ENCODE data around the gene PCDHA1. TPM values are rescaled to one million over a fixed set of nuclear protein-coding genes. Genes with fewer than 3 reads are reported as not detected.

Gene PCDHA1
- total RNA-seq, 1 experiment from 2014 or later, result not detected

DNA sequence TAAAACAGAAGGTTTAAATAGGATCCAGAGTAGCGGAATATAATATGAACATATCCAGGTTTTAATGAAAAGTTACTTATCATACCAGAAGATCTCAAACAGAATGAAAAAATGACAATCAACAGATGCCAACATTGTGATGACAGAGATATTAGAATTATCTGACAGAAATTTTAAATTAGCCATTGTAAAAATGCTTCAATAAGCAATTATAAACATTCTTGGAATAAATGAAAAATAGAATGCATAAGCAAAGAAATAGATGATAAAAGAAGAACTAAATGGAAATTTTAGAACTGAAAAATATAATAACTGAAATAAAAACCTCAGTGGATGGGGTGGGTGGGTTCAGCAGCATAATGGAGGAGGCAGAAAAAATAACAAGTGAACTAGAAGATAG is 48.5 kb upstream of the PCDHA1 start:
- ChIA-PET CTCF (no interaction called here), POLR2A (no interaction called here), RAD21 (ENCODE audit: low non-redundant PET in 1 of 2, low total read pairs in 2 of 2, uncharacterized antibody in 2 of 2, unreplicated experiment in 2 of 2) (no interaction called here)
- DNase-seq (ENCODE audit: low read depth, low spot score) (no peak), ATAC-seq (no peak)
- Histone ChIP-seq H3K4me2 (ENCODE audit: low read length) (no peak overlapping the region), H3K4me3 (replicated peaks in 1 of 2; ENCODE audit: low read depth in 1 of 2, low read length in 2 of 2) (no peak overlapping the region), H3K9me3 (ENCODE audit: control insufficient read depth in 1 of 2, insufficient read depth in 1 of 2, low read depth in 1 of 2, low read length in 2 of 2) (no peaks in the 10 kb centered on the region), H3K79me2 (ENCODE audit: insufficient read depth, low read length) (no peaks in the 10 kb centered on the region), H3K9ac (ENCODE audit: low read length) (no peak overlapping the region), H3K27me3 (ENCODE audit: insufficient read depth, low read length) (no peaks in the 10 kb centered on the region), H3K27ac (ENCODE audit: low read depth, low read length) (no peak overlapping the region), H4K20me1 (ENCODE audit: insufficient read depth) (no peaks in the 10 kb centered on the region), H3K36me3 (ENCODE audit: control insufficient read depth in 1 of 2, insufficient read depth in 2 of 2, low read length in 2 of 2) (no peaks in the 10 kb centered on the region), H3K4me1 (ENCODE audit: control insufficient read depth in 1 of 2, insufficient read depth in 2 of 2, low read length in 2 of 2) (no peaks in the 10 kb centered on the region), H3K9me2 (ENCODE audit: insufficient read depth) (no peaks in the 10 kb centered on the region), H2AFZ (ENCODE audit: low read depth, low read length, poor library complexity, severe bottlenecking) (no peak overlapping the region)
- BruUV-seq (replicated peaks), result no TSS peak
- intact Hi-C loops (cut with micrococcal nuclease), result no loop called here
- TF ChIP-seq JUND (IDR thresholded peaks at IDR 0.05) (no peak), EGR1 (IDR thresholded peaks at IDR 0.05; ENCODE audit: low read depth) (no peak), POLR2A (IDR thresholded peaks at IDR 0.05; ENCODE audit: borderline replicate concordance, extremely low read depth, insufficient read depth, insufficient read length) (no peak)
- TF ChIP-seq, protein P1, sequence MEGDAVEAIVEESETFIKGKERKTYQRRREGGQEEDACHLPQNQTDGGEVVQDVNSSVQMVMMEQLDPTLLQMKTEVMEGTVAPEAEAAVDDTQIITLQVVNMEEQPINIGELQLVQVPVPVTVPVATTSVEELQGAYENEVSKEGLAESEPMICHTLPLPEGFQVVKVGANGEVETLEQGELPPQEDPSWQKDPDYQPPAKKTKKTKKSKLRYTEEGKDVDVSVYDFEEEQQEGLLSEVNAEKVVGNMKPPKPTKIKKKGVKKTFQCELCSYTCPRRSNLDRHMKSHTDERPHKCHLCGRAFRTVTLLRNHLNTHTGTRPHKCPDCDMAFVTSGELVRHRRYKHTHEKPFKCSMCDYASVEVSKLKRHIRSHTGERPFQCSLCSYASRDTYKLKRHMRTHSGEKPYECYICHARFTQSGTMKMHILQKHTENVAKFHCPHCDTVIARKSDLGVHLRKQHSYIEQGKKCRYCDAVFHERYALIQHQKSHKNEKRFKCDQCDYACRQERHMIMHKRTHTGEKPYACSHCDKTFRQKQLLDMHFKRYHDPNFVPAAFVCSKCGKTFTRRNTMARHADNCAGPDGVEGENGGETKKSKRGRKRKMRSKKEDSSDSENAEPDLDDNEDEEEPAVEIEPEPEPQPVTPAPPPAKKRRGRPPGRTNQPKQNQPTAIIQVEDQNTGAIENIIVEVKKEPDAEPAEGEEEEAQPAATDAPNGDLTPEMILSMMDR (IDR thresholded peaks at IDR 0.05 in 2 of 3, conservative IDR thresholded peaks at IDR 0.05 in 1 of 3; ENCODE audit: borderline replicate concordance in 1 of 3, insufficient read depth in 1 of 3, low read depth in 2 of 3, low read length in 2 of 3), result no peak

DNA sequence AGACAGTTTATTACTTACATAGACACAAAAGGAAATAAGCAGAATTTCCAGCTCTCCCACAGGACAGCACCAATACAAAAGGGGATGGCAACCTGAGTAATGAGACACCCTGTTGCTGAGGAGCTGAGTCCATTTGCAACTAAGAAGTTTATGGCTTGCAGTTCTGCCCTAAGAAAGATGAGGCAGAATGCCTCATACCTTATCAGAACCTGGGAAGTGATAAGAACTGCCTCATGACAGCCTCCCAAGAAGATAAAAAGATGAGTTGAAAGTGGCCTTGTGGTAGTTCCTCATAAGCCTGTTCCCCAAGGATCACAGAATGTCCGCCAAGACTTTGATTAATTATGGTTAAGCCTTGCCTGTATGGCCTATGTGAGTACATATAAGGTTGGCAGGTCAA is 44.0 kb upstream of the PCDHA1 start:
- ChIA-PET RAD21 (ENCODE audit: low non-redundant PET in 1 of 2, low total read pairs in 2 of 2, uncharacterized antibody in 2 of 2, unreplicated experiment in 2 of 2) (no interaction called here), POLR2A (no interaction called here), CTCF (interaction anchor here (0.6 kb wide), 1 partner anchor 23 kb away, joined by 3 read pairs; no protein-coding TSS in a partner anchor)
- Histone ChIP-seq H2AFZ (ENCODE audit: low read depth, low read length, poor library complexity, severe bottlenecking) (no peak overlapping the region), H3K9me3 (ENCODE audit: control insufficient read depth in 1 of 2, insufficient read depth in 1 of 2, low read depth in 1 of 2, low read length in 2 of 2) (no peaks in the 10 kb centered on the region), H3K4me1 (ENCODE audit: control insufficient read depth in 1 of 2, insufficient read depth in 2 of 2, low read length in 2 of 2) (no peaks in the 10 kb centered on the region), H3K36me3 (ENCODE audit: control insufficient read depth in 1 of 2, insufficient read depth in 2 of 2, low read length in 2 of 2) (no peaks in the 10 kb centered on the region), H3K27ac (ENCODE audit: low read depth, low read length) (no peak overlapping the region), H3K4me2 (ENCODE audit: low read length) (no peak overlapping the region), H3K27me3 (ENCODE audit: insufficient read depth, low read length) (no peaks in the 10 kb centered on the region), H3K79me2 (ENCODE audit: insufficient read depth, low read length) (no peaks in the 10 kb centered on the region), H3K4me3 (replicated peaks in 1 of 2; ENCODE audit: low read depth in 1 of 2, low read length in 2 of 2) (no peak overlapping the region), H3K9ac (ENCODE audit: low read length) (no peak overlapping the region), H3K9me2 (ENCODE audit: insufficient read depth) (no peaks in the 10 kb centered on the region), H4K20me1 (ENCODE audit: insufficient read depth) (no peaks in the 10 kb centered on the region)
- no TSS peak for BruUV-seq (replicated peaks)
- no peak for TF ChIP-seq CEBPB (IDR thresholded peaks at IDR 0.05; ENCODE audit: low read depth)
- TF ChIP-seq SRF (IDR thresholded peaks at IDR 0.05; ENCODE audit: low read depth), result no peak
- TF ChIP-seq SIN3A (IDR thresholded peaks at IDR 0.05; ENCODE audit: low read depth), result no peak
- no peak for TF ChIP-seq EGR1 (IDR thresholded peaks at IDR 0.05; ENCODE audit: low read depth)
- TF ChIP-seq EZH2phosphoT487 (IDR thresholded peaks at IDR 0.05; ENCODE audit: borderline replicate concordance), result no peak
- TF ChIP-seq EZH2 (IDR thresholded peaks at IDR 0.05), result no peak
- TF ChIP-seq, protein P2, sequence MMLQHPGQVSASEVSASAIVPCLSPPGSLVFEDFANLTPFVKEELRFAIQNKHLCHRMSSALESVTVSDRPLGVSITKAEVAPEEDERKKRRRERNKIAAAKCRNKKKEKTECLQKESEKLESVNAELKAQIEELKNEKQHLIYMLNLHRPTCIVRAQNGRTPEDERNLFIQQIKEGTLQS (IDR thresholded peaks at IDR 0.05), result no peak
- TF ChIP-seq, protein P1 (IDR thresholded peaks at IDR 0.05 in 2 of 3, conservative IDR thresholded peaks at IDR 0.05 in 1 of 3; ENCODE audit: borderline replicate concordance in 1 of 3, insufficient read depth in 1 of 3, low read depth in 2 of 3, low read length in 2 of 3), result no peak
- TF ChIP-seq YY1 (IDR thresholded peaks at IDR 0.05; ENCODE audit: extremely low read depth, insufficient replicate concordance, low read depth, low read length), result no peak
- no peak for TF ChIP-seq JUND (IDR thresholded peaks at IDR 0.05)
- TF ChIP-seq FOSL1 (IDR thresholded peaks at IDR 0.05; ENCODE audit: low read depth), result no peak
- no peak for TF ChIP-seq POLR2AphosphoS5 (IDR thresholded peaks at IDR 0.05; ENCODE audit: low read depth, low read length)
- intact Hi-C loops (cut with micrococcal nuclease), result no loop called here
- DNase-seq (ENCODE audit: low read depth, low spot score) (no peak), ATAC-seq (no peak)

All from HCT116 (cell line).